HFFc6 (cell line): Measurements from ENCODE around the gene OR4Q3. TPM values are rescaled to one million over a fixed set of nuclear protein-coding genes. Genes with fewer than 3 reads are reported as not detected.
"Not testable (repeated sequence)": the region's sequence is repeated elsewhere in the genome, so short reads cannot be mapped to it uniquely, and the experiment has no call there.

Experiments used
- DNase-seq: peaks from one replicate; pipeline ENCODE4 v3.0.0-alpha.2; 2018
- H3K27ac Mint-ChIP-seq: 2 replicates; pipeline ENCODE4 v1.8.0; 2020; ENCODE audit warnings: mild to moderate bottlenecking, mixed read lengths
- H3K27me3 Mint-ChIP-seq: 2 replicates; pipeline ENCODE4 v1.8.0; 2021; ENCODE audit warnings: mild to moderate bottlenecking, moderate library complexity, mixed read lengths; ENCODE audit not compliant: insufficient read depth
- H3K36me3 Mint-ChIP-seq: 2 replicates; pipeline ENCODE4 v1.8.0; 2021; ENCODE audit warnings: low read depth, mixed read lengths
- H3K4me1 Mint-ChIP-seq: 2 replicates; pipeline ENCODE4 v1.8.0; 2020; ENCODE audit warnings: low read depth, mixed read lengths
- H3K4me3 Mint-ChIP-seq: 2 replicates; pipeline ENCODE4 v1.8.0; 2020; ENCODE audit warnings: mild to moderate bottlenecking, moderate library complexity, mixed read lengths
- H3K9me3 Mint-ChIP-seq: 2 replicates; pipeline ENCODE4 v1.8.0; 2020; ENCODE audit warnings: mild to moderate bottlenecking, mixed read lengths
- CTCF ChIP-seq: fragments of 200-600 bp; sonication (generic); IDR thresholded peaks from 2 replicates; pipeline ENCODE4 v1.5.0; 2021; ENCODE audit warnings: antibody characterized with exemption, mild to moderate bottlenecking
- total RNA-seq, 6 experiments: library from RNA; stranded (reverse); fragmentation: NEBNext Ultra II Directional; extraction: Animal tissue kit (Norgen Biotek cat#: 25700); gene quantifications; 2 replicates in 1 of 6; 3 replicates in 5 of 6; pipeline ENCODE4 v1.2.3, GENCODE V29; 2021

Gene OR4Q3
- total RNA-seq, 6 experiments from 2014 or later = not detected

GRCh38 chr14:19771895-19772430, 28.6 kb downstream of the OR4Q3 start:
- H3K4me1 Mint-ChIP-seq = no peaks in the 10 kb centered on the region
- H3K9me3 Mint-ChIP-seq = peaks cover 46% of the 10 kb centered on the region
- H3K4me3 Mint-ChIP-seq = no peak overlapping the region
- H3K27ac Mint-ChIP-seq = no peak overlapping the region
- no peak for DNase-seq
- no peaks in the 10 kb centered on the region for H3K27me3 Mint-ChIP-seq
- no peak for TF ChIP-seq CTCF
- H3K36me3 Mint-ChIP-seq = no peaks in the 10 kb centered on the region; the same call in 1 of the 2 replicates

- not testable (repeated sequence) for H3K36me3 Mint-ChIP-seq, H3K27ac Mint-ChIP-seq, DNase-seq, H3K4me1 Mint-ChIP-seq, H3K4me3 Mint-ChIP-seq, H3K27me3 Mint-ChIP-seq
- peaks cover 42% of the 10 kb centered on the region for H3K9me3 Mint-ChIP-seq
These were observed 29.1 kb downstream of the OR4Q3 start for GRCh38 chr14:19772454-19772853.

GRCh38 chr14:19773204-19773603, 29.8 kb downstream of the OR4Q3 start, which contains the start of gene OR4M1:
Gene OR4M1 (plus strand): TSS chr14:19773504. CDS start chr14:19780323, 6,819 bp downstream.
- H3K27me3 Mint-ChIP-seq, H3K36me3 Mint-ChIP-seq, H3K4me1 Mint-ChIP-seq, H3K4me3 Mint-ChIP-seq, H3K27ac Mint-ChIP-seq, DNase-seq: not testable (repeated sequence)
- peaks cover 46% of the 10 kb centered on the region for H3K9me3 Mint-ChIP-seq

GRCh38 chr14:19775587-19775986, 32.2 kb downstream of the OR4Q3 start:
- Mint-ChIP-seq H3K27ac (no peak overlapping the region), H3K9me3 (peaks cover 46% of the 10 kb centered on the region), H3K4me3 (no peak overlapping the region), H3K36me3 (no peaks in the 10 kb centered on the region), H3K27me3 (no peaks in the 10 kb centered on the region), H3K4me1 (no peaks in the 10 kb centered on the region)
- DNase-seq = no peak
- TF ChIP-seq CTCF = no peak

GRCh38 chr14:19785848-19786247, 42.5 kb downstream of the OR4Q3 start:
- DNase-seq, H3K27me3 Mint-ChIP-seq, H3K4me3 Mint-ChIP-seq, H3K27ac Mint-ChIP-seq, H3K4me1 Mint-ChIP-seq, H3K9me3 Mint-ChIP-seq, H3K36me3 Mint-ChIP-seq: not testable (repeated sequence)

GRCh38 chr14:19787318-19787717, 43.9 kb downstream of the OR4Q3 start:
- H3K9me3 Mint-ChIP-seq, H3K36me3 Mint-ChIP-seq, H3K4me1 Mint-ChIP-seq, H3K4me3 Mint-ChIP-seq, H3K27ac Mint-ChIP-seq, H3K27me3 Mint-ChIP-seq, DNase-seq: not testable (repeated sequence)

- not testable (repeated sequence) for H3K4me1 Mint-ChIP-seq, H3K9me3 Mint-ChIP-seq, H3K4me3 Mint-ChIP-seq, H3K27ac Mint-ChIP-seq, H3K36me3 Mint-ChIP-seq, H3K27me3 Mint-ChIP-seq, DNase-seq
These were observed 44.8 kb downstream of the OR4Q3 start for GRCh38 chr14:19788150-19788549.

GRCh38 chr14:19796520-19797108, 53.2 kb downstream of the OR4Q3 start:
- not testable (repeated sequence) for H3K27me3 Mint-ChIP-seq, H3K27ac Mint-ChIP-seq, H3K4me1 Mint-ChIP-seq, DNase-seq, H3K4me3 Mint-ChIP-seq, H3K36me3 Mint-ChIP-seq
- peaks cover 25% of the 10 kb centered on the region for H3K9me3 Mint-ChIP-seq

Other genes with a start within 250 kb of the OR4Q3 start
- not detected for gene OR11H2, start 29.7 kb upstream of the OR4Q3 start, total RNA-seq
- not detected for gene OR4M1, start 29.9 kb downstream of the OR4Q3 start, total RNA-seq
- gene OR4N2, start 60.2 kb downstream of the OR4Q3 start, total RNA-seq = not detected
- gene OR4K2, start 131.6 kb downstream of the OR4Q3 start, total RNA-seq = not detected
- not detected for gene OR4K5, start 177.0 kb downstream of the OR4Q3 start, total RNA-seq
- not detected for gene OR4K1, start 187.3 kb downstream of the OR4Q3 start, total RNA-seq
- gene OR4K15, start 232.0 kb downstream of the OR4Q3 start, total RNA-seq = not detected